CD4-positive, alpha-beta memory T cell (primary cell): ENCODE measurements around the gene NXPE2. TPM values are rescaled to one million over a fixed set of nuclear protein-coding genes. Genes with fewer than 3 reads are reported as not detected.
"Not testable (repeated sequence)": the region's sequence is repeated elsewhere in the genome, so short reads cannot be mapped to it uniquely, and the experiment has no call there.

Source experiments
- CTCF ChIA-PET: fragments of 350-600 bp; sonication (Branson Sonifier 250); formaldehyde crosslinking; loops from one replicate; lab custom pipeline; 2021; ENCODE audit warnings: inconsistent platforms; ENCODE audit not compliant: partially characterized antibody; lab: Charles Lee
- POLR2A ChIA-PET: fragments of 350-600 bp; sonication (Branson Sonifier 250); formaldehyde crosslinking; loops from one replicate; lab custom pipeline; 2021; ENCODE audit not compliant: partially characterized antibody; lab: Charles Lee
- DNase-seq, 5 donors: peaks; one replicate each; pipeline versions ENCODE4 v3.0.0 to v3.0.0-alpha.2; 2020 to 2022; ENCODE audit warnings: mixed read lengths in 1 of 5
- H3K27ac ChIP-seq: one replicate; pipeline ENCODE4 v1.7.0; 2013; ENCODE audit warnings: low read depth, low read length
- H3K27me3 ChIP-seq: 2 replicates; pipeline ENCODE4 v1.7.0; 2013; ENCODE audit warnings: mild to moderate bottlenecking, low read length, moderate library complexity; ENCODE audit not compliant: insufficient read depth
- H3K36me3 ChIP-seq: 2 replicates; pipeline ENCODE4 v1.7.0; 2013; ENCODE audit warnings: mild to moderate bottlenecking, low read length, moderate library complexity; ENCODE audit not compliant: insufficient read depth
- H3K4me1 ChIP-seq: 2 replicates; pipeline ENCODE4 v1.7.0; 2013; ENCODE audit warnings: mild to moderate bottlenecking, low read length, moderate library complexity; ENCODE audit not compliant: insufficient read depth
- H3K4me3 ChIP-seq, 2 donors: one replicate each; pipeline ENCODE4 v1.7.0; 2013; ENCODE audit warnings: low read length in 2 of 2, mild to moderate bottlenecking in 1 of 2
- H3K9me3 ChIP-seq, 2 donors: one replicate each; pipeline ENCODE4 v1.7.0; 2013; ENCODE audit warnings: low read length in 2 of 2, control low read depth in 1 of 2; ENCODE audit not compliant: control insufficient read depth in 1 of 2
- H3K27ac Mint-ChIP-seq, 7 donors: one replicate each; pipeline ENCODE4 v1.8.0; 2020 to 2021; ENCODE audit warnings: mixed read lengths in 7 of 7, mild to moderate bottlenecking in 6 of 7, inconsistent platforms in 3 of 7, moderate library complexity in 3 of 7
- H3K27me3 Mint-ChIP-seq, 2 donors: one replicate each; pipeline ENCODE4 v1.8.0; 2020 to 2021; ENCODE audit warnings: mixed read lengths in 2 of 2
- H3K36me3 Mint-ChIP-seq, 2 donors: one replicate each; pipeline ENCODE4 v1.8.0; 2020 to 2021; ENCODE audit warnings: mixed read lengths in 2 of 2, inconsistent platforms in 1 of 2, mild to moderate bottlenecking in 1 of 2
- H3K4me1 Mint-ChIP-seq, 4 donors: one replicate each; pipeline ENCODE4 v1.8.0; 2020 to 2021; ENCODE audit warnings: mixed read lengths in 4 of 4, mild to moderate bottlenecking in 1 of 4
- H3K4me3 Mint-ChIP-seq, 8 donors: one replicate each; pipeline ENCODE4 v1.8.0; 2020 to 2021; ENCODE audit warnings: mixed read lengths in 8 of 8, mild to moderate bottlenecking in 7 of 8, moderate library complexity in 6 of 8, inconsistent platforms in 3 of 8
- H3K9me3 Mint-ChIP-seq, 8 donors: one replicate each; pipeline ENCODE4 v1.8.0; 2020 to 2021; ENCODE audit warnings: mixed read lengths in 8 of 8, mild to moderate bottlenecking in 5 of 8, inconsistent platforms in 3 of 8, moderate library complexity in 1 of 8
- intact Hi-C: fragments of 100-400 bp; cut with micrococcal nuclease; formaldehyde crosslinking; loops from one replicate; pipeline ENCODE4 v1.15.1; 2023
- polyA plus RNA-seq, 2 donors: library from polyadenylated mRNA; unstranded; fragments of 300-500 nt; fragmentation: Illumina TruSeq; gene quantifications; one replicate each; pipeline ENCODE4 v1.2.3, GENCODE V29; 2021
- total RNA-seq, 2 experiments: library from RNA; stranded (reverse); gene quantifications; one replicate each; pipeline ENCODE4 v1.2.3, GENCODE V29; 2021

Gene NXPE2
- total RNA-seq (not detected), polyA plus RNA-seq (not detected)

GRCh38 chr11:114678125-114679036 is at the start of gene NXPE2:
TSS of gene NXPE2 (plus strand) at chr11:114678527. CDS start at chr11:114678576, 49 bp downstream.
- intact Hi-C loops = no loop called here
- Mint-ChIP-seq H3K4me3 (no peak within 1 kb of the TSS), H3K36me3 (no peaks in the 10 kb centered on the region), H3K9me3 (peaks cover 0 to 5% (median 0%) of the 10 kb centered on the region in 8 donors), H3K4me1 (no peaks in the 10 kb centered on the region), H3K27ac (no peak within 1 kb of the TSS), H3K27me3 (no peaks in the 10 kb centered on the region)
- H3K27me3 ChIP-seq = no peaks in the 10 kb centered on the region
- H3K27ac ChIP-seq = no peak within 1 kb of the TSS
- no peaks in the 10 kb centered on the region for H3K9me3 ChIP-seq
- CTCF ChIA-PET = no interaction called here
- H3K4me3 ChIP-seq = no peak within 1 kb of the TSS
- no peak for DNase-seq
- POLR2A ChIA-PET = no interaction called here
- H3K4me1 ChIP-seq = no peaks in the 10 kb centered on the region
- no peaks in the 10 kb centered on the region for H3K36me3 ChIP-seq

GRCh38 chr11:114631445-114631965 is 46.8 kb upstream of the NXPE2 start:
- H3K9me3 ChIP-seq, CTCF ChIA-PET, H3K36me3 ChIP-seq, H3K27ac ChIP-seq, H3K4me3 Mint-ChIP-seq, POLR2A ChIA-PET, H3K27me3 ChIP-seq, H3K27me3 Mint-ChIP-seq, H3K4me1 Mint-ChIP-seq, DNase-seq, H3K27ac Mint-ChIP-seq, H3K36me3 Mint-ChIP-seq, H3K4me1 ChIP-seq, H3K4me3 ChIP-seq, intact Hi-C loops: not testable (repeated sequence)
- peaks cover 0 to 12% (median 3%) of the 10 kb centered on the region in 8 donors for H3K9me3 Mint-ChIP-seq

GRCh38 chr11:114639440-114639839 is 38.9 kb upstream of the NXPE2 start:
- H3K27me3 Mint-ChIP-seq, H3K27me3 ChIP-seq, intact Hi-C loops, H3K36me3 Mint-ChIP-seq, H3K9me3 ChIP-seq, H3K4me3 Mint-ChIP-seq, H3K4me1 Mint-ChIP-seq, DNase-seq, POLR2A ChIA-PET, H3K27ac Mint-ChIP-seq, H3K4me3 ChIP-seq, H3K36me3 ChIP-seq, CTCF ChIA-PET, H3K4me1 ChIP-seq, H3K27ac ChIP-seq: not testable (repeated sequence)
- peaks cover 0 to 17% (median 2%) of the 10 kb centered on the region in 8 donors for H3K9me3 Mint-ChIP-seq

GRCh38 chr11:114650661-114651060 is 27.7 kb upstream of the NXPE2 start:
- peaks cover 4 to 5% of the 10 kb centered on the region in 2 donors for H3K27me3 Mint-ChIP-seq
- H3K27me3 ChIP-seq = no peaks in the 10 kb centered on the region
- no peaks in the 10 kb centered on the region for H3K36me3 Mint-ChIP-seq
- no peak overlapping the region for H3K27ac Mint-ChIP-seq
- no peaks in the 10 kb centered on the region for H3K4me1 Mint-ChIP-seq
- CTCF ChIA-PET = no interaction called here
- H3K9me3 ChIP-seq = no peaks in the 10 kb centered on the region
- H3K36me3 ChIP-seq = no peaks in the 10 kb centered on the region
- POLR2A ChIA-PET = no interaction called here
- H3K27ac ChIP-seq = no peak overlapping the region
- DNase-seq = no peak
- H3K4me3 ChIP-seq = no peak overlapping the region
- no peak overlapping the region for H3K4me3 Mint-ChIP-seq
- H3K9me3 Mint-ChIP-seq = peaks cover 0 to 4% (median 0%) of the 10 kb centered on the region in 8 donors
- H3K4me1 ChIP-seq = no peaks in the 10 kb centered on the region
- intact Hi-C loops = no loop called here

GRCh38 chr11:114651145-114651718 is 27.1 kb upstream of the NXPE2 start:
- no peak overlapping the region for H3K27ac ChIP-seq
- ChIA-PET POLR2A (no interaction called here), CTCF (no interaction called here)
- DNase-seq = no peak
- no peaks in the 10 kb centered on the region for H3K4me1 ChIP-seq
- Mint-ChIP-seq H3K27ac (no peak overlapping the region), H3K4me1 (no peaks in the 10 kb centered on the region), H3K4me3 (no peak overlapping the region), H3K9me3 (peaks cover 0 to 4% (median 0%) of the 10 kb centered on the region in 8 donors), H3K36me3 (no peaks in the 10 kb centered on the region), H3K27me3 (peaks cover 4 to 5% of the 10 kb centered on the region in 2 donors)
- H3K9me3 ChIP-seq = no peaks in the 10 kb centered on the region
- intact Hi-C loops = no loop called here
- H3K4me3 ChIP-seq = no peak overlapping the region
- H3K27me3 ChIP-seq = no peaks in the 10 kb centered on the region
- no peaks in the 10 kb centered on the region for H3K36me3 ChIP-seq

- Mint-ChIP-seq H3K36me3 (no peaks in the 10 kb centered on the region), H3K9me3 (peaks cover 0 to 4% (median 0%) of the 10 kb centered on the region in 8 donors), H3K27me3 (peaks cover 4 to 5% of the 10 kb centered on the region in 2 donors), H3K4me1 (no peaks in the 10 kb centered on the region), H3K27ac (no peak overlapping the region), H3K4me3 (no peak overlapping the region)
- intact Hi-C loops = no loop called here
- no peak overlapping the region for H3K4me3 ChIP-seq
- no peaks in the 10 kb centered on the region for H3K27me3 ChIP-seq
- no peaks in the 10 kb centered on the region for H3K9me3 ChIP-seq
- H3K27ac ChIP-seq = no peak overlapping the region
- ChIA-PET CTCF (no interaction called here), POLR2A (no interaction called here)
- DNase-seq = no peak
- H3K4me1 ChIP-seq = no peaks in the 10 kb centered on the region
- no peaks in the 10 kb centered on the region for H3K36me3 ChIP-seq
These were observed 25.2 kb upstream of the NXPE2 start for GRCh38 chr11:114653148-114653547.

GRCh38 chr11:114664641-114665040 is 13.7 kb upstream of the NXPE2 start:
- no peaks in the 10 kb centered on the region for H3K4me1 Mint-ChIP-seq
- intact Hi-C loops = no loop called here

More at GRCh38 chr11:114664641-114665040, 13.7 kb upstream of the NXPE2 start:
- Mint-ChIP-seq H3K27me3 (peaks cover 0 to 2% of the 10 kb centered on the region in 2 donors), H3K36me3 (no peaks in the 10 kb centered on the region), H3K9me3 (peaks cover 0 to 5% (median 0%) of the 10 kb centered on the region in 8 donors), H3K4me3 (no peak overlapping the region), H3K27ac (no peak overlapping the region)
- no peaks in the 10 kb centered on the region for H3K4me1 ChIP-seq
- H3K27me3 ChIP-seq = no peaks in the 10 kb centered on the region
- no peak for DNase-seq
- H3K4me3 ChIP-seq = no peak overlapping the region
- H3K9me3 ChIP-seq = no peaks in the 10 kb centered on the region
- ChIA-PET POLR2A (no interaction called here), CTCF (no interaction called here)
- no peak overlapping the region for H3K27ac ChIP-seq
- no peaks in the 10 kb centered on the region for H3K36me3 ChIP-seq
